ENCODE measurements around the gene PPFIA2. TPM values are rescaled to one million over a fixed set of nuclear protein-coding genes. Genes with fewer than 3 reads are reported as not detected.

The PPFIA2 gene
- total RNA-seq, 4 donors from 2014 or later = 0.69 to 9.1 (median 1.2) TPM

- TF ChIP-seq, protein P1, sequence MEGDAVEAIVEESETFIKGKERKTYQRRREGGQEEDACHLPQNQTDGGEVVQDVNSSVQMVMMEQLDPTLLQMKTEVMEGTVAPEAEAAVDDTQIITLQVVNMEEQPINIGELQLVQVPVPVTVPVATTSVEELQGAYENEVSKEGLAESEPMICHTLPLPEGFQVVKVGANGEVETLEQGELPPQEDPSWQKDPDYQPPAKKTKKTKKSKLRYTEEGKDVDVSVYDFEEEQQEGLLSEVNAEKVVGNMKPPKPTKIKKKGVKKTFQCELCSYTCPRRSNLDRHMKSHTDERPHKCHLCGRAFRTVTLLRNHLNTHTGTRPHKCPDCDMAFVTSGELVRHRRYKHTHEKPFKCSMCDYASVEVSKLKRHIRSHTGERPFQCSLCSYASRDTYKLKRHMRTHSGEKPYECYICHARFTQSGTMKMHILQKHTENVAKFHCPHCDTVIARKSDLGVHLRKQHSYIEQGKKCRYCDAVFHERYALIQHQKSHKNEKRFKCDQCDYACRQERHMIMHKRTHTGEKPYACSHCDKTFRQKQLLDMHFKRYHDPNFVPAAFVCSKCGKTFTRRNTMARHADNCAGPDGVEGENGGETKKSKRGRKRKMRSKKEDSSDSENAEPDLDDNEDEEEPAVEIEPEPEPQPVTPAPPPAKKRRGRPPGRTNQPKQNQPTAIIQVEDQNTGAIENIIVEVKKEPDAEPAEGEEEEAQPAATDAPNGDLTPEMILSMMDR (IDR thresholded peaks at IDR 0.05) = no peak
- ATAC-seq (ENCODE audit: low FRiP score) = no peak
Observed at GRCh38 chr12:81209012-81209411, 550.1 kb downstream of the PPFIA2 start.

DNA sequence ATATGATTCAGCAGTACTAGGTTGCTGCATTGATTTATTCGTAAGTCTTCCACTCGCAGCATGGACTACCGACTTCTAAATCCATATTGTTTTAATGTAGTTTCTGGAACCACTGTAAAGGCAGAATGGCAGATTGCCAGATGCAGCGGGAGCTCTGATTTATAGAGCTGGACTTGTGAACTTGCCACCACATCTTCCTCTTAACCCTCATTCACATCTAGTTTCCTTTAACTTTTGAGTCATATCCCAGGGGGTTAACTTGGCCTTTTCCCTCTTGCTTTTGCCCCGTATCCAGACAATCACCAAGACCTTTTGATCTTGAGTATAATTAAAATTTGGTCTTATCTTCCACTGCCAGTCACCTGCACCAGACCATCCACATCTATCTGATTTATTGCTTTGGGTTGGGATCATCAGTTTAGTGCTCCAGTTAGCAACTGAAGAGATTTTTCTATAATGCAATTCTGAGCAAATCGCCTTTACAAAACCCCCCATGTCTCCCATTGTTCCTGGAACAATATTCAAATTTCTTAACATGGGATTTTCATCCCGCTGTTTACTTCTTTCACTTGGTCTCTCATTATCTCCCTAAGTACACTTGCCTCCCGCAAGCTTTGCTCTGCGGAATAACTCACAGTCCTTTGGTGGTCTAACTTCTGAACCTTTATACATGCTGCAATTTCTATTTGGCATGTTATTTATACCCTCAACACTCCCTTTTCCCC, 550.8 kb downstream of the PPFIA2 start:
- DNase-seq (ENCODE audit: low spot score) (no peak), ATAC-seq (ENCODE audit: low FRiP score) (no peak)
- TF ChIP-seq, protein P1 (IDR thresholded peaks at IDR 0.05) = no peak

More at GRCh38 chr12:81209012-81209411, 550.1 kb downstream of the PPFIA2 start:
- no peak for DNase-seq (ENCODE audit: low spot score)

Data from omental fat pad (tissue), 4 donors.